GM12878 (cell line): ENCODE data around the gene RETN. TPM values are rescaled to one million over a fixed set of nuclear protein-coding genes. Genes with fewer than 3 reads are reported as not detected.

Experiments
- CREB1 ChIP-seq: IDR thresholded peaks from 2 replicates; pipeline ENCODE4 v1.6.1; 2012; ENCODE audit warnings: low read depth, mild to moderate bottlenecking, inconsistent platforms
- EP300 ChIP-seq, 2 experiments: fragments of 150-350 bp in 1 of 2; IDR thresholded peaks; 2 replicates each; pipeline ENCODE4 v1.6.1; 2011 to 2012; ENCODE audit warnings: low read depth in 2 of 2, low read length in 2 of 2, borderline replicate concordance in 1 of 2, improper control_type of control experiment in 1 of 2, inconsistent platforms in 1 of 2; ENCODE audit not compliant: control insufficient read depth in 1 of 2
- GATAD2B ChIP-seq: fragments of 450-650 bp; conservative IDR thresholded peaks from 2 replicates; pipeline ENCODE4 v1.6.1; 2017; ENCODE audit warnings: low read depth, mild to moderate bottlenecking, moderate library complexity
- HDGF ChIP-seq: fragments of 450-650 bp; IDR thresholded peaks from 2 replicates; pipeline ENCODE4 v1.6.1; 2016; ENCODE audit warnings: antibody characterized with exemption
- IKZF1 ChIP-seq: fragments of 450-650 bp; conservative IDR thresholded peaks from 2 replicates; pipeline ENCODE4 v1.6.1; 2017; ENCODE audit warnings: antibody characterized with exemption, mild to moderate bottlenecking
- JUNB ChIP-seq: IDR thresholded peaks from 2 replicates; pipeline ENCODE4 v1.6.1; 2016; ENCODE audit warnings: antibody characterized with exemption, mild to moderate bottlenecking
- MEF2B ChIP-seq: fragments of 450-650 bp; IDR thresholded peaks from 2 replicates; pipeline ENCODE4 v1.6.1; 2018; ENCODE audit warnings: mild to moderate bottlenecking, moderate library complexity; ENCODE audit not compliant: partially characterized antibody, poor library complexity, severe bottlenecking
- MYB ChIP-seq: fragments of 150-350 bp; IDR thresholded peaks from 2 replicates; pipeline ENCODE4 v1.6.1; 2014; ENCODE audit warnings: mild to moderate bottlenecking, low read depth, low read length, borderline replicate concordance
- NBN ChIP-seq: fragments of 450-650 bp; IDR thresholded peaks from 2 replicates; pipeline ENCODE4 v1.6.1; 2016
- POLR2AphosphoS2 ChIP-seq: IDR thresholded peaks from 2 replicates; pipeline ENCODE4 v1.6.1; 2011; ENCODE audit warnings: low read depth, mild to moderate bottlenecking, low read length, improper control_type of control experiment, moderate library complexity
- POU2F2 ChIP-seq: IDR thresholded peaks from 3 replicates; pipeline ENCODE4 v1.6.1; 2011; ENCODE audit warnings: low read depth, mild to moderate bottlenecking, low read length, borderline replicate concordance
- RCOR1 ChIP-seq: conservative IDR thresholded peaks from 2 replicates; pipeline ENCODE4 v1.6.1; 2012; ENCODE audit warnings: low read depth, low read length, improper control_type of control experiment
- TCF3 ChIP-seq: IDR thresholded peaks from 2 replicates; pipeline ENCODE4 v1.6.1; 2012; ENCODE audit warnings: low read depth, mild to moderate bottlenecking, low read length, borderline replicate concordance; ENCODE audit not compliant: insufficient read depth
- YBX1 ChIP-seq: fragments of 450-650 bp; IDR thresholded peaks from 2 replicates; pipeline ENCODE4 v1.6.1; 2016; ENCODE audit warnings: antibody characterized with exemption
- ZNF217 ChIP-seq: fragments of 450-650 bp; IDR thresholded peaks from 2 replicates; pipeline ENCODE4 v1.6.1; 2017; ENCODE audit warnings: antibody characterized with exemption, mild to moderate bottlenecking
- polyA plus RNA-seq, 11 experiments: library from polyadenylated mRNA; depleted of rRNA in 4 of 11; unstranded in 6 of 11; stranded (reverse) in 5 of 11; fragments of >200 nt; fragmentation: Nextera tagmentation in 4 of 11; fragmentation: Illumina TruSeq in 1 of 11; extraction: Ambion mirVana in 4 of 11; extraction: Trizol in 1 of 11; gene quantifications; 1 replicate in 1 of 11; 2 replicates in 10 of 11; pipeline versions ENCODE4 v1.2.1 to v1.2.3, GENCODE V29; 2011 to 2016; ENCODE audit warnings: inconsistent platforms in 2 of 11, missing spikeins in 2 of 11, low read depth in 1 of 11
- total RNA-seq, 4 experiments: library from RNA; depleted of rRNA in 3 of 4; stranded (reverse); fragments of >200 nt in 3 of 4; fragmentation: Illumina TruSeq in 1 of 4; extraction: Trizol in 1 of 4; gene quantifications; 2 replicates each; pipeline versions ENCODE4 v1.2.1 to v1.2.3, GENCODE V29; 2013 to 2021
- TF ChIP-seq, protein P1 (sequence below): fragments of 450-650 bp; IDR thresholded peaks from 2 replicates; pipeline ENCODE4 v1.6.1; 2016; ENCODE audit warnings: mild to moderate bottlenecking
- TF ChIP-seq, protein P2 (sequence below): fragments of 450-650 bp; IDR thresholded peaks from 2 replicates; pipeline ENCODE4 v1.6.1; 2017; ENCODE audit warnings: antibody characterized with exemption, mild to moderate bottlenecking, moderate library complexity
- TF ChIP-seq, protein P3 (sequence below): fragments of 450-650 bp; IDR thresholded peaks from 2 replicates; pipeline ENCODE4 v1.6.1; 2018; ENCODE audit warnings: borderline replicate concordance, mild to moderate bottlenecking; ENCODE audit not compliant: partially characterized antibody
- TF ChIP-seq, protein P4 (sequence below): IDR thresholded peaks from 2 replicates; pipeline ENCODE4 v1.6.1; 2012; ENCODE audit warnings: low read depth, low read length, improper control_type of control experiment

RETN gene
- total and polyA plus RNA-seq, 10 of the 15 experiments (the other 5 are each of a cell fraction or from before 2014, with no cell fraction given), result 0.26 TPM; not detected in 9

DNA sequence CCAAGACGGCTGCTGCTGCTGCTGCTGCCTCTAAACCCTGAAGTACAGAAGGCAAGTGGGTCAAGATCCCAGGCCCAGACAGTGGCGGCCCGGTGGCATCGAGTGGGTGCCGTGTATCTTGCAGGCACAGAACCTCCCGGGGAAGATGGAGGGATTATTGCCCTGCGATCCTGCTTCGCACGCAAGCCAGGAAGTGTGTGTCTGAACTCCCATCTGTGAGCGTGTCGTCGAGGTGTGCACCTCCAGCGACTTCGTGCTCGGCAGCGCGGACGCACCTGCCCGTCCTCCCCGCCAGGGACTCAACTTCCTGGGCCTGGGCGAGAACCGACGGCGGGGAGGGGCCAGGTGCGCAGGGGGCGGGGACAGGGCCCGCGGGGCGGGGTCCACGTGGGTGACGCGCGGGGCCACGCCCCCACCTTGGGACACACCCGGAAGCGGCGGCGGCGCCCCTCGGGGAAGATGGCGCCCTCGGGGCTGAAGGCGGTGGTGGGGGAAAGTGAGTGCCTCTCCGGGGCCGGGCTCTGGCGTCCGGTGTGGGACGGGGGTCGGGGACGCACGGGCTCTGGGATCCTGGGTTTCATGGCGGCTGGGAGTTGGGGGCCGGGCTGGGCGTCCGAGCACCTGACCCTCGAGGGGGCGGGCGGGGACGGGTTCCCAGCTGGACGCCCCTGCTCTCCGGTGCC is 32.0 kb upstream of the RETN start, which contains the start of gene STXBP2 (continued):
- no peak for TF ChIP-seq EP300 (IDR thresholded peaks at IDR 0.05; ENCODE audit: borderline replicate concordance in 1 of 2, control insufficient read depth in 1 of 2, low read depth in 2 of 2, low read length in 2 of 2)
- TF ChIP-seq POLR2AphosphoS2, result peak; percentile 60; the same call in 1 of the 2 replicates
- TF ChIP-seq, protein P1, sequence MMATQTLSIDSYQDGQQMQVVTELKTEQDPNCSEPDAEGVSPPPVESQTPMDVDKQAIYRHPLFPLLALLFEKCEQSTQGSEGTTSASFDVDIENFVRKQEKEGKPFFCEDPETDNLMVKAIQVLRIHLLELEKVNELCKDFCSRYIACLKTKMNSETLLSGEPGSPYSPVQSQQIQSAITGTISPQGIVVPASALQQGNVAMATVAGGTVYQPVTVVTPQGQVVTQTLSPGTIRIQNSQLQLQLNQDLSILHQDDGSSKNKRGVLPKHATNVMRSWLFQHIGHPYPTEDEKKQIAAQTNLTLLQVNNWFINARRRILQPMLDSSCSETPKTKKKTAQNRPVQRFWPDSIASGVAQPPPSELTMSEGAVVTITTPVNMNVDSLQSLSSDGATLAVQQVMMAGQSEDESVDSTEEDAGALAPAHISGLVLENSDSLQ, result no peak
- no peak for TF ChIP-seq YBX1
- TF ChIP-seq, protein P2, sequence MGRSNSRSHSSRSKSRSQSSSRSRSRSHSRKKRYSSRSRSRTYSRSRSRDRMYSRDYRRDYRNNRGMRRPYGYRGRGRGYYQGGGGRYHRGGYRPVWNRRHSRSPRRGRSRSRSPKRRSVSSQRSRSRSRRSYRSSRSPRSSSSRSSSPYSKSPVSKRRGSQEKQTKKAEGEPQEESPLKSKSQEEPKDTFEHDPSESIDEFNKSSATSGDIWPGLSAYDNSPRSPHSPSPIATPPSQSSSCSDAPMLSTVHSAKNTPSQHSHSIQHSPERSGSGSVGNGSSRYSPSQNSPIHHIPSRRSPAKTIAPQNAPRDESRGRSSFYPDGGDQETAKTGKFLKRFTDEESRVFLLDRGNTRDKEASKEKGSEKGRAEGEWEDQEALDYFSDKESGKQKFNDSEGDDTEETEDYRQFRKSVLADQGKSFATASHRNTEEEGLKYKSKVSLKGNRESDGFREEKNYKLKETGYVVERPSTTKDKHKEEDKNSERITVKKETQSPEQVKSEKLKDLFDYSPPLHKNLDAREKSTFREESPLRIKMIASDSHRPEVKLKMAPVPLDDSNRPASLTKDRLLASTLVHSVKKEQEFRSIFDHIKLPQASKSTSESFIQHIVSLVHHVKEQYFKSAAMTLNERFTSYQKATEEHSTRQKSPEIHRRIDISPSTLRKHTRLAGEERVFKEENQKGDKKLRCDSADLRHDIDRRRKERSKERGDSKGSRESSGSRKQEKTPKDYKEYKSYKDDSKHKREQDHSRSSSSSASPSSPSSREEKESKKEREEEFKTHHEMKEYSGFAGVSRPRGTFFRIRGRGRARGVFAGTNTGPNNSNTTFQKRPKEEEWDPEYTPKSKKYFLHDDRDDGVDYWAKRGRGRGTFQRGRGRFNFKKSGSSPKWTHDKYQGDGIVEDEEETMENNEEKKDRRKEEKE, result no peak
- TF ChIP-seq HDGF, result 0 out of 2 replicates have a peak, but pooled peaks have one; percentile 48
- 0 out of 2 replicates have a peak, but pooled peaks have one; percentile 16 for TF ChIP-seq TCF3
- peak; percentile 54 for TF ChIP-seq IKZF1
- no peak for TF ChIP-seq JUNB
- no peak for TF ChIP-seq ZNF217
- TF ChIP-seq NBN, result peak; percentile 56; the same call in 1 of the 2 replicates
- TF ChIP-seq, protein P3, sequence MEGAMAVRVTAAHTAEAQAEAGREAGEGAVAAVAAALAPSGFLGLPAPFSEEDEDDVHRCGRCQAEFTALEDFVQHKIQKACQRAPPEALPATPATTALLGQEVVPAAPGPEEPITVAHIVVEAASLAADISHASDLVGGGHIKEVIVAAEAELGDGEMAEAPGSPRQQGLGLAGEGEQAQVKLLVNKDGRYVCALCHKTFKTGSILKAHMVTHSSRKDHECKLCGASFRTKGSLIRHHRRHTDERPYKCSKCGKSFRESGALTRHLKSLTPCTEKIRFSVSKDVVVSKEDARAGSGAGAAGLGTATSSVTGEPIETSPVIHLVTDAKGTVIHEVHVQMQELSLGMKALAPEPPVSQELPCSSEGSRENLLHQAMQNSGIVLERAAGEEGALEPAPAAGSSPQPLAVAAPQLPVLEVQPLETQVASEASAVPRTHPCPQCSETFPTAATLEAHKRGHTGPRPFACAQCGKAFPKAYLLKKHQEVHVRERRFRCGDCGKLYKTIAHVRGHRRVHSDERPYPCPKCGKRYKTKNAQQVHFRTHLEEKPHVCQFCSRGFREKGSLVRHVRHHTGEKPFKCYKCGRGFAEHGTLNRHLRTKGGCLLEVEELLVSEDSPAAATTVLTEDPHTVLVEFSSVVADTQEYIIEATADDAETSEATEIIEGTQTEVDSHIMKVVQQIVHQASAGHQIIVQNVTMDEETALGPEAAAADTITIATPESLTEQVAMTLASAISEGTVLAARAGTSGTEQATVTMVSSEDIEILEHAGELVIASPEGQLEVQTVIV, result peak; percentile 67
- TF ChIP-seq CREB1, result peak; percentile 88
- no peak for TF ChIP-seq MEF2B
- TF ChIP-seq, protein P4, sequence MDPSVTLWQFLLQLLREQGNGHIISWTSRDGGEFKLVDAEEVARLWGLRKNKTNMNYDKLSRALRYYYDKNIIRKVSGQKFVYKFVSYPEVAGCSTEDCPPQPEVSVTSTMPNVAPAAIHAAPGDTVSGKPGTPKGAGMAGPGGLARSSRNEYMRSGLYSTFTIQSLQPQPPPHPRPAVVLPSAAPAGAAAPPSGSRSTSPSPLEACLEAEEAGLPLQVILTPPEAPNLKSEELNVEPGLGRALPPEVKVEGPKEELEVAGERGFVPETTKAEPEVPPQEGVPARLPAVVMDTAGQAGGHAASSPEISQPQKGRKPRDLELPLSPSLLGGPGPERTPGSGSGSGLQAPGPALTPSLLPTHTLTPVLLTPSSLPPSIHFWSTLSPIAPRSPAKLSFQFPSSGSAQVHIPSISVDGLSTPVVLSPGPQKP, result 0 out of 2 replicates have a peak, but pooled peaks have one; percentile 23
- TF ChIP-seq POU2F2, result peak; percentile 57; the same call in 1 of the 3 replicates
- TF ChIP-seq RCOR1, result no peak
- no peak for TF ChIP-seq MYB
- 0 out of 2 replicates have a peak, but pooled peaks have one; percentile 62 for TF ChIP-seq GATAD2B
